Vagina (tissue), 2 donors: ENCODE data around the gene STAB1. TPM values are rescaled to one million over a fixed set of nuclear protein-coding genes. Genes with fewer than 3 reads are reported as not detected.

Source experiments
- DNase-seq, 2 donors: peaks; one replicate each; pipeline ENCODE4 v3.0.0-alpha.2; 2017; ENCODE audit errors: extremely low spot score in 2 of 2
- H3K27ac ChIP-seq: fragments of 200-600 bp; sonication (generic); one replicate; pipeline ENCODE4 v1.5.1; 2019
- H3K27me3 ChIP-seq: fragments of 200-600 bp; sonication (generic); one replicate; pipeline ENCODE4 v1.5.1; 2019
- H3K36me3 ChIP-seq, 2 donors: fragments of 200-600 bp; sonication (generic); one replicate each; pipeline ENCODE4 v1.5.1; 2017 to 2019
- H3K4me1 ChIP-seq: fragments of 200-600 bp; sonication (generic); one replicate; pipeline ENCODE4 v1.5.1; 2019
- H3K4me3 ChIP-seq, 2 donors: fragments of 200-600 bp; sonication (generic); 1 replicate in 1 of 2; 2 replicates in 1 of 2; pipeline ENCODE4 v1.5.1; 2016 to 2019
- H3K9me3 ChIP-seq: fragments of 200-600 bp; sonication (generic); one replicate; pipeline ENCODE4 v1.5.1; 2019
- POLR2A ChIP-seq, 2 donors: fragments of 450-650 bp; IDR thresholded peaks; one replicate each; pipeline ENCODE4 v1.6.1; 2017; ENCODE audit warnings: antibody characterized with exemption in 2 of 2, mild to moderate bottlenecking in 2 of 2, moderate library complexity in 2 of 2
- POLR2AphosphoS5 ChIP-seq, 2 donors: sonication (generic); formaldehyde crosslinking; IDR thresholded peaks; one replicate each; pipeline ENCODE4 v1.9.0; 2017; ENCODE audit warnings: antibody characterized with exemption in 2 of 2, mild to moderate bottlenecking in 2 of 2, low read depth in 1 of 2; ENCODE audit not compliant: insufficient read depth in 1 of 2
- intact Hi-C: fragments of 100-400 bp; cut with DNase I; formaldehyde crosslinking; loops from one replicate; pipeline ENCODE4 v1.15.1; 2023
- total RNA-seq: library from RNA; depleted of rRNA; stranded (reverse); fragments of >200 nt; gene quantifications from one replicate; pipeline ENCODE4 v1.2.3, GENCODE V29; 2016
- TF ChIP-seq, protein P1 (sequence below), 3 experiments: fragments of 450-650 bp in 2 of 3; fragments of 200-600 bp in 1 of 3; sonication (generic) in 1 of 3; IDR thresholded peaks; one replicate each; pipeline ENCODE4 v1.5.1; 2017 to 2019; ENCODE audit warnings: antibody characterized with exemption in 3 of 3, mild to moderate bottlenecking in 2 of 3, moderate library complexity in 2 of 3

Gene STAB1
- total RNA-seq, 1 donor from 2014 or later, result 124 TPM

DNA sequence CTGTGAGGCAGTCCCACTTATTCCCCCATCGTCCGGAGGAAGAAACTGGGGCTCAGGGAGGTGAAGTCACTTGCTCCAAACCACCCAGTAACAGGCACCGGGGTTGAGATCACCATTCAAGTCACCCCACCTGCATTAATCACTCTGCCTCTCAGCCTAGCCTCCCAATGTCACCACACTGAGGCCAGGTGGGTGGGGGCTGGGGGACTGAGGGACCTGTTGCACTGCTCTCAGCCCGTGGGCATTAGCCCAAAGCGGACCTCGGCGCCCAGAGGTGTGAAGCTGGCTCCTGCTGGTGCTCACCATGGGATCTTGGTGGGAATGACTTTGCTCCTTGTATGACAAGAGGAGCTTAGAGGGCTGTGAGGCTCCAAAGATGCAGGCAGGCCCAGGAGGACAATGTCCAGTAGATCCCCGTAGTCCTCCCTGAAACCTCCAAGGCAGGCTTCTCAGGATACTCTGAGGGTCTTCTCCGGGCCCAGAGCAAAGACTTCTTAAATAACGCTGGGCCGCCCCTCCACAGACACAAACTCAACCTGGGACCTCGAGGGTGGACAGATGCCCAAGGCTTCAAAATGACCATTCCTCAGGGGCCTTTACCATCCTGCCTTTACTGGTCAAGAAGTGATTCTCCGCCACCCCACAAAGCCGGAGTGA, 36.9 kb downstream of the STAB1 start:
- Histone ChIP-seq H3K36me3 (peaks cover 0 to 5% of the 10 kb centered on the region in 2 donors), H3K9me3 (no peaks in the 10 kb centered on the region), H3K4me3 (peak overlapping the region in 1 of 2 donors; percentile 64), H3K4me1 (peaks cover 67% of the 10 kb centered on the region), H3K27ac (peak overlapping the region; percentile 59), H3K27me3 (no peaks in the 10 kb centered on the region)
- intact Hi-C loops, result loop anchor here (5.0 to 10.0 kb wide), 2 partner anchors 57 to 155 kb away; partner anchors contain the start of genes GNL3 and PBRM1
- no peak for DNase-seq
- TF ChIP-seq POLR2AphosphoS5 (IDR thresholded peaks at IDR 0.05; ENCODE audit: insufficient read depth in 1 of 2, low read depth in 1 of 2) (no peak), POLR2A (IDR thresholded peaks at IDR 0.05) (no peak)
- TF ChIP-seq, protein P1, sequence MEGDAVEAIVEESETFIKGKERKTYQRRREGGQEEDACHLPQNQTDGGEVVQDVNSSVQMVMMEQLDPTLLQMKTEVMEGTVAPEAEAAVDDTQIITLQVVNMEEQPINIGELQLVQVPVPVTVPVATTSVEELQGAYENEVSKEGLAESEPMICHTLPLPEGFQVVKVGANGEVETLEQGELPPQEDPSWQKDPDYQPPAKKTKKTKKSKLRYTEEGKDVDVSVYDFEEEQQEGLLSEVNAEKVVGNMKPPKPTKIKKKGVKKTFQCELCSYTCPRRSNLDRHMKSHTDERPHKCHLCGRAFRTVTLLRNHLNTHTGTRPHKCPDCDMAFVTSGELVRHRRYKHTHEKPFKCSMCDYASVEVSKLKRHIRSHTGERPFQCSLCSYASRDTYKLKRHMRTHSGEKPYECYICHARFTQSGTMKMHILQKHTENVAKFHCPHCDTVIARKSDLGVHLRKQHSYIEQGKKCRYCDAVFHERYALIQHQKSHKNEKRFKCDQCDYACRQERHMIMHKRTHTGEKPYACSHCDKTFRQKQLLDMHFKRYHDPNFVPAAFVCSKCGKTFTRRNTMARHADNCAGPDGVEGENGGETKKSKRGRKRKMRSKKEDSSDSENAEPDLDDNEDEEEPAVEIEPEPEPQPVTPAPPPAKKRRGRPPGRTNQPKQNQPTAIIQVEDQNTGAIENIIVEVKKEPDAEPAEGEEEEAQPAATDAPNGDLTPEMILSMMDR (IDR thresholded peaks at IDR 0.05), result no peak

DNA sequence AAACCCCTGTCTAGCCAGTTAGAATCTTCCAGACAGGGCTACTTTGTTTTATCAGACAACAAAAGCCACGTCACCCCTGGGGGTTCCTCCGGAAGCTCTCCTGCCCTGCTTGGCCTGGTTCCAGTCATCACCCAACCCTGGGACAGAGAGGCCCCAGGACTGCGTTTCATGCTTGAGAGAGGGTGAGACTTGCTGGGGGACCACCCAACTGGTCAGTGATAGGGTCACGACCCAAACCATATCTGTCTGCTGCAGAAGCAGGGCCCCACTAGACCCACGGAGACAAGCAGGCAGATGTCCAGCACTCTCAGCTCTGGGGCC, 37.3 kb downstream of the STAB1 start:
- Histone ChIP-seq H3K36me3 (peaks cover 0 to under 1% of the 10 kb centered on the region in 2 donors), H3K4me1 (peaks cover 68% of the 10 kb centered on the region), H3K4me3 (peak overlapping the region; percentile 64 to 77), H3K27me3 (no peaks in the 10 kb centered on the region), H3K27ac (peak overlapping the region; percentile 59), H3K9me3 (no peaks in the 10 kb centered on the region)
- intact Hi-C loops, result loop anchor here (5.0 to 10.0 kb wide), 2 partner anchors 58 to 155 kb away; partner anchors contain the start of genes GNL3 and PBRM1
- no peak for TF ChIP-seq POLR2AphosphoS5 (IDR thresholded peaks at IDR 0.05; ENCODE audit: insufficient read depth in 1 of 2, low read depth in 1 of 2)
- TF ChIP-seq POLR2A (IDR thresholded peaks at IDR 0.05), result no peak
- TF ChIP-seq, protein P1 (IDR thresholded peaks at IDR 0.05), result no peak
- DNase-seq, result no peak

DNA sequence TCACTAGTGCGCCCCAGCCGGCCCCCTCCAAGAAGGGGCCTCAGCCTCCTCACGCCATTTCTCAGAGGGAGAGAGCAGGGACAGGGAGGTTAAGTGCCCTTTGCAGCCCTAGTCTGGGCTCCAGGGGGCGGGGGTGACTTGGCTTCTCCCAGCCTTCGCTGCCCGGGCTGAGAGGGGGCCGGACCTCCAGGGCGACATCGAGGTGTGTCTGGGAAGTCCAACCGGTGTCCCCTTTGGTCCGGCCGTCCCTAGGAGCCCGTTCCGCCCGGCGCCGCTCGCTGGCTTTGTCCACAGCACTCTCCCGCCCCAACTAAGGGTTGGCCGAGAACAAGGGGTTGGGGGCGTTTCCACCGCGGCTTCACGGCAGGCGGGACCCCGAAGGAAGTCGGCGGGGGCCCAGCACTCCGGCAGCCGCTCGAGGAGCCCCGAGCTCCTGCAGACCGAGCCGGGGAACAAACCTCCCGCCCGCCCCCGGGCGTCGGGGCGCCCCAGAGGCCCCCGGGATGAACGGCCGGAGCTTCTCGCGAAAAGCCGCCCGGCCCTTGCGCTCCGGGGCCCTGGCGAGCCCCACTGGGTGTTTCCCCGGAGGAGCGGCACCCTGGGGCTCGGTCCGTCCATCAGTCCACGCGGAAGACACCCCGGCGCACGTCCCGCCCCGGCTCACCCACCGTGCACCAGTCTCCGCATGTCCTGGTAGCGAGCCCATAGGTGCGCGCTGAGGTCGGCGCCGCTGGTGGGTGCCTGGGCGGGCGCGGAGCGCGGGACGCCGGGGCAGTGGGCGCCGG, 37.9 kb downstream of the STAB1 start:
- Histone ChIP-seq H3K4me3 (peak overlapping the region; percentile 64 to 77), H3K9me3 (no peaks in the 10 kb centered on the region), H3K27me3 (no peaks in the 10 kb centered on the region), H3K4me1 (peaks cover 73% of the 10 kb centered on the region), H3K36me3 (no peaks in the 10 kb centered on the region), H3K27ac (peak overlapping the region; percentile 59)
- TF ChIP-seq, protein P1 (IDR thresholded peaks at IDR 0.05), result no peak
- TF ChIP-seq POLR2A (IDR thresholded peaks at IDR 0.05) (no peak), POLR2AphosphoS5 (IDR thresholded peaks at IDR 0.05; ENCODE audit: insufficient read depth in 1 of 2, low read depth in 1 of 2) (no peak)
- intact Hi-C loops, result loop anchor here (5.0 to 10.0 kb wide), 2 partner anchors 58 to 154 kb away; partner anchors contain the start of genes GNL3 and PBRM1
- no peak for DNase-seq

DNA sequence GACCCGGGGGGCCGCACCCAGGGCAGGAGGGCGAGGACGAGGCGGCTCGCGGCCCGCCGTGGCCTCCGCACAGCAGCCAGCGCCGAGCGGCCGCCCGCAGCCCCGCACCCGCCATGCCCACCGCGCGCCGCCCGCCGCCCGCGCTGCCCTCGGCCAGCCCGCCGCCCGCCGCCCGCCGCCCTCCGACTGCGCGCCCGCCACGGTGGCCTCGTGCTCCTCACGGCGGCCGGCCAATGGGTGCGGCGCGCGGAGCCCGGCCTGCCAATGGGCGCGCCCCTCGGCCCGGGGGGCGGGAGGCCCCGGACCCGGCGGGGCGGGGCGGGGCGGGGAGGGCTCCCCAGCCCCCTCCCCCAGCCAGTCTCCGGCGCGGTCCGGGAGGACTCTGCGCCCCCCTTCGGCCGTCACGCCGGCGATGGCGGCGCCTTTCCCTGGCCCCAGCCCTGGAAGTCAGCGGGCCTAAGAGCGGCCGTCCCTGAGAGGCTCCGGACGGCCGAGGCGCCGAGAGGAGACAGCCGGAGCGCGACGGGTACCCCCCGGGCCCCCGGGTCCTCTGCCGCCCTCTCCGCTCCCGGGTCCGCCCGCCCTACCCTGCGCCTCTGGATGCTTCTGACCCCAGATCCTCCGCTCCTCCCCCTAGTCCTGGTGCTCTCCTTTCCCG, 38.6 kb downstream of the STAB1 start, which contains the start of gene NT5DC2:
Gene NT5DC2 (minus strand): TSS at position 235 of the 658 bp plus-strand sequence. CDS start 120 bp downstream, at position 115.
- TF ChIP-seq POLR2A (IDR thresholded peaks at IDR 0.05) (no peak), POLR2AphosphoS5 (IDR thresholded peaks at IDR 0.05; ENCODE audit: insufficient read depth in 1 of 2, low read depth in 1 of 2) (peak in 1 of 2 donors; percentile 55)
- TF ChIP-seq, protein P1 (IDR thresholded peaks at IDR 0.05), result no peak
- Histone ChIP-seq H3K4me3 (peak within 1 kb of the TSS; percentile 64 to 77), H3K36me3 (no peaks in the 10 kb centered on the region), H3K4me1 (peaks cover 80% of the 10 kb centered on the region), H3K27me3 (no peaks in the 10 kb centered on the region), H3K9me3 (no peaks in the 10 kb centered on the region), H3K27ac (peak within 1 kb of the TSS; percentile 92)
- intact Hi-C loops, result loop anchor here (5.0 to 10.0 kb wide), 2 partner anchors 59 to 154 kb away; partner anchors contain the start of genes GNL3 and PBRM1
- no peak for DNase-seq
